Nephron progenitor cell (in vitro differentiated cells): ENCODE results near the gene IFI44.

ENCODE experiments used
- DNase-seq: peaks from one replicate; pipeline ENCODE4 v3.0.0; 2021
- H3K27ac Mint-ChIP-seq: 2 replicates; pipeline ENCODE4 v1.8.0; 2021; ENCODE audit warnings: mild to moderate bottlenecking, moderate library complexity, mixed read lengths
- H3K27me3 Mint-ChIP-seq: 2 replicates; pipeline ENCODE4 v1.8.0; 2021; ENCODE audit warnings: mild to moderate bottlenecking, low read depth, mixed read lengths; ENCODE audit not compliant: poor library complexity
- H3K36me3 Mint-ChIP-seq: 2 replicates; pipeline ENCODE4 v1.8.0; 2021; ENCODE audit warnings: low read depth, mixed read lengths
- H3K4me1 Mint-ChIP-seq: 2 replicates; pipeline ENCODE4 v1.8.0; 2021; ENCODE audit warnings: mixed read lengths
- H3K4me3 Mint-ChIP-seq: 2 replicates; pipeline ENCODE4 v1.8.0; 2021; ENCODE audit warnings: mild to moderate bottlenecking, moderate library complexity, mixed read lengths
- H3K9me3 Mint-ChIP-seq: 2 replicates; pipeline ENCODE4 v1.8.0; 2021; ENCODE audit warnings: mild to moderate bottlenecking, moderate library complexity, mixed read lengths
- TF ChIP-seq, protein P1 (sequence below): fragments of 200-600 bp; sonication (generic); IDR thresholded peaks from 2 replicates; pipeline ENCODE4 v1.5.0; 2021; ENCODE audit warnings: antibody characterized with exemption

Gene IFI44

DNA sequence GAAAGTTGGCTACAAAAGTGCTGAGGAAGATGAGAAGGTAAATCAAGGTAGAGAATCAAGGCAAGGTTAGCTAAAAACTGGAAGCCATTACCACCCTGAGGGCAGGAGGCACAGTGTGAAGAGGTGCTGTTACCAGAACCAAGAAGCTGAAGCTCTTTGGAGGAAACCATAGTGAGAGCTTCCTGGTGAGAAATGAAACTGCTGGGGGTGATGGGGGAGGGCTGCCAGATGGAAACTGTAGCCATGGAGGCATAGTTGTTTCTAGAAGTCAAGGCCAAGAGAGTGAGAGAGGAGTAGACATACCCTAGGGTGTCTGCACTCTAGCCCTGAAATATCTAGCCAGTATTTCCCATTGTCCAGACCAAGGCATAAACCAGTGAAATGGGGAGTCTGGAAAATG is 28.7 kb downstream of the IFI44 start:
- DNase-seq, result no peak
- no peaks in the 10 kb centered on the region for H3K36me3 Mint-ChIP-seq

DNA sequence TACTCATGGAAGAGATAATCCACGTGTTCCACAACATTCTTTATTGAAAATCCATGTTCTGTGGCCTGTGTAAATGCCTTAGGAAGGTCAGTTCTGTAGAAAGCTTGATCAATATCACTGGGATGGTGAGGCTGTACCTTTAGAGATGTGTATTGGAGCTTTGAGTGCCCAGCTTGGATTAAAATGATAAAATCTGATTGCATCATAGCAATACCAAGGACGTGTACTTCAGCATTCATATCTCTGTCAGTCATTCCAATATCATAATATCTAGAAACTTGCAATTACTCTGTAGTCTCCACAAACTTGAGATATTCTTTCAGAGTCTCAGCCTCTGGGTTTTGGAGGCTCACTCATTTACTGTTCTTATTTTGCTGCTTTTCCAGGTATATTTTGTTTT is 31.6 kb downstream of the IFI44 start:
- Mint-ChIP-seq H3K27ac (no peak overlapping the region), H3K4me3 (no peak overlapping the region), H3K9me3 (no peaks in the 10 kb centered on the region), H3K4me1 (no peaks in the 10 kb centered on the region), H3K27me3 (peaks cover 2% of the 10 kb centered on the region), H3K36me3 (no peaks in the 10 kb centered on the region)
- TF ChIP-seq, protein P1, sequence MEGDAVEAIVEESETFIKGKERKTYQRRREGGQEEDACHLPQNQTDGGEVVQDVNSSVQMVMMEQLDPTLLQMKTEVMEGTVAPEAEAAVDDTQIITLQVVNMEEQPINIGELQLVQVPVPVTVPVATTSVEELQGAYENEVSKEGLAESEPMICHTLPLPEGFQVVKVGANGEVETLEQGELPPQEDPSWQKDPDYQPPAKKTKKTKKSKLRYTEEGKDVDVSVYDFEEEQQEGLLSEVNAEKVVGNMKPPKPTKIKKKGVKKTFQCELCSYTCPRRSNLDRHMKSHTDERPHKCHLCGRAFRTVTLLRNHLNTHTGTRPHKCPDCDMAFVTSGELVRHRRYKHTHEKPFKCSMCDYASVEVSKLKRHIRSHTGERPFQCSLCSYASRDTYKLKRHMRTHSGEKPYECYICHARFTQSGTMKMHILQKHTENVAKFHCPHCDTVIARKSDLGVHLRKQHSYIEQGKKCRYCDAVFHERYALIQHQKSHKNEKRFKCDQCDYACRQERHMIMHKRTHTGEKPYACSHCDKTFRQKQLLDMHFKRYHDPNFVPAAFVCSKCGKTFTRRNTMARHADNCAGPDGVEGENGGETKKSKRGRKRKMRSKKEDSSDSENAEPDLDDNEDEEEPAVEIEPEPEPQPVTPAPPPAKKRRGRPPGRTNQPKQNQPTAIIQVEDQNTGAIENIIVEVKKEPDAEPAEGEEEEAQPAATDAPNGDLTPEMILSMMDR, result no peak
- no peak for DNase-seq

More for the DNA sequence above, 28.7 kb downstream of the IFI44 start:
- no peak overlapping the region for H3K27ac Mint-ChIP-seq
- H3K9me3 Mint-ChIP-seq, result no peaks in the 10 kb centered on the region
- H3K27me3 Mint-ChIP-seq, result peaks cover 11% of the 10 kb centered on the region
- TF ChIP-seq, protein P1, result no peak
- H3K4me1 Mint-ChIP-seq, result no peaks in the 10 kb centered on the region
- no peak overlapping the region for H3K4me3 Mint-ChIP-seq

DNA sequence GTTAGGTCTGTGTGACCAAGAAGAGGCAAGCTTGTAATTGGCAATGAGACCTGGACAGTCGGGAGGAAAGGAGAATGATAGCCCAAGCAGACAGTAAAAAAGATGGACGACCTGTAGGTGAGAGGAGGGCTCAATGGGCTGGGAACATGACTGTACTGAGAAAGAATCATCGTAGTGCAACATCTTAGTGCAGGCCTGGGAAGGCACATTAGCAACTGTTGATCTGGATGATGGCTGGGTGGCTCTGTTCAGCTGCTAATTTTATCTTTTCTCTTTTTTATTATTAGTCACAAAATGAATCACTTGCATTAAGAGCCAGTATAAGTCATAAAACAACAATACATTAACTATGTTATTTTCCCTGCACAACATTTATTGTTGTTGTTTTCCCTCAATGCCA is 32.9 kb downstream of the IFI44 start:
- Mint-ChIP-seq H3K4me1 (no peaks in the 10 kb centered on the region), H3K27ac (no peak overlapping the region), H3K9me3 (no peaks in the 10 kb centered on the region), H3K36me3 (no peaks in the 10 kb centered on the region), H3K4me3 (no peak overlapping the region), H3K27me3 (peaks cover 2% of the 10 kb centered on the region)
- TF ChIP-seq, protein P1, result no peak
- DNase-seq, result no peak

DNA sequence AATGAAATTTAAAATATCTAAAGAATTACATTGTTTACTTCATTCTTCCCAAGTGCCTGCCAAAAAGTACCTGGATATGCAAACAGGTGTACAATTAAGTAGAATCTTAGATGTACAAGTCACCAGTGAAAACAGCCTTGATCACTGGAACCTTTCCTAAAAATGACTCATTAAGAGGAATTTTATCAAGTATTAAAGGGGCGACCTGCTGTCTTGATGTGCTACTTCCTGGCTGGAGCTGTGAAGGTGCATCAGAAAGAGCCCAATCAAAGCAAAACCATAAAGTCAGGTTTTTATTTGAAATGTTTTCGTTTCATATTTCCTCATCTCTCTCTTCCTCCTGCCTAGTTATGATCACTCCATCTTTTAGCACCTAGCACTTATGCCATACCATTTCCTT is 33.4 kb downstream of the IFI44 start:
- peaks cover 2% of the 10 kb centered on the region for H3K27me3 Mint-ChIP-seq
- TF ChIP-seq, protein P1, result no peak
- no peak overlapping the region for H3K27ac Mint-ChIP-seq
- no peaks in the 10 kb centered on the region for H3K36me3 Mint-ChIP-seq
- no peak overlapping the region for H3K4me3 Mint-ChIP-seq
- DNase-seq, result no peak
- no peaks in the 10 kb centered on the region for H3K4me1 Mint-ChIP-seq
- no peaks in the 10 kb centered on the region for H3K9me3 Mint-ChIP-seq

DNA sequence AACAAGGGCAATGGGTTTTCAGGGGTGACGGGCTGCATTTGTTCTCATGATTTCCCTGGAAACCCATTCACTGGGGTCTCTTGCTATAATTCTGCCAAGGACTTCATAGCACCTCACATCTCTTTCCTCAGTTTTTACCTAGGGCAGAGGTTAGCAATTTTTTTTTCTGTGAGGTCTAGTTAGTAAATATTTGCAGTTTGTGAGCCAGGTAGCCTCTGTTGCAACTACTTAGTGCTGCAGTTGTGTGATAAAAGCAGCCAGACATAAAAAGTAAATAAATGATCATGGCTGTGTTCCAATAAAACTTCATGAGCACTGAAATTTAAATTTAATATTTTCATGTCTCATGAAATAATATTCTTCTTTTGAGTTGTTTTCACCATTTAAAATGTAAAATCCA is 37.7 kb downstream of the IFI44 start:
- Mint-ChIP-seq H3K9me3 (no peaks in the 10 kb centered on the region), H3K36me3 (no peaks in the 10 kb centered on the region), H3K4me3 (no peak overlapping the region), H3K27ac (no peak overlapping the region), H3K27me3 (peaks cover 2% of the 10 kb centered on the region), H3K4me1 (no peaks in the 10 kb centered on the region)
- TF ChIP-seq, protein P1, result no peak
- DNase-seq, result no peak

DNA sequence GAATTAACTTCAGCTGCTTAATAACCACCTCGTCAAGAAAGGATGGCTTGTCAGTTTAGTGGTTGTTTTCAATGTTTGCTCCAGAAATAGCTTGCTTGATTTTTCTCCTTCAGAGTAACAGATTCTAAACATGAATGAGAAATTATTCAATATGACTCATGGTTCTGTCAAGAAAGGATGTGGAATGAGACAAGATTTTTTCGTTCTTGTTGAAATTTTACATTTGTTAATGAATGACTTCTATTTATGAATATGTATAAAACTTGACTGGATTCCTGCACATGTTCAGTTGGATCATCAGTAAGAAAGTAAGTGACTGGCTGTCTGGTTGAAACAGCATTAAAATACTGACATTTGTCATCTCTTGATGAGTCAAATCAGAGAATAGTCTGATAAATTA is 38.3 kb downstream of the IFI44 start:
- Mint-ChIP-seq H3K27ac (no peak overlapping the region), H3K9me3 (no peaks in the 10 kb centered on the region), H3K27me3 (peaks cover 2% of the 10 kb centered on the region), H3K4me1 (no peaks in the 10 kb centered on the region), H3K36me3 (no peaks in the 10 kb centered on the region), H3K4me3 (no peak overlapping the region)
- TF ChIP-seq, protein P1, result no peak
- no peak for DNase-seq
